Measurements from ENCODE around the gene NR3C1. TPM values are rescaled to one million over a fixed set of nuclear protein-coding genes. Genes with fewer than 3 reads are reported as not detected.

Gene NR3C1
- total RNA-seq, 1 donor from 2014 or later = 0.17 TPM

DNA sequence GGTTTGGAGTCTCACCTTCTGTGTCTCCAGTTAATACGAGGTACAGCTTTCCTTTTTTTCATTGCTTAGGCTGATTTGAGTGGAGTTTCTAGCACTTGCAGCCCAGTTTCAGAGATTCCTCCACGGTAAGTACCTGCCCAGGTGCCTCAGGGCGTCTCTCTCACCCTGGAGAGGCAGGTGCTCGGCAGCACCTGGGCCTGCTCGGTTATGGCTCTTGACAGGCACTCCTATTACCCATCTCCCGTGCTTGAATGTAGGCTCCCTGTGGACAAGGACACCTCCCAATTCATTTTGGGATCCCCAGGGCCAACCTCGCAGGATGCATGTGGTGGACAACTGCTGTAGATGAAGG is 144.3 kb downstream of the NR3C1 start:
- no peaks in the 10 kb centered on the region for H3K36me3 Mint-ChIP-seq
- H3K4me2 ChIP-seq = no peak overlapping the region
- H3K4me3 ChIP-seq = no peak overlapping the region
- H3K9ac ChIP-seq = no peak overlapping the region
- H3K4me1 ChIP-seq = no peaks in the 10 kb centered on the region
- H3K27ac ChIP-seq = no peak overlapping the region
- no peaks in the 10 kb centered on the region for H3K79me2 ChIP-seq (ENCODE audit: low read depth)
- no peak overlapping the region for H3K4me3 Mint-ChIP-seq
- no peaks in the 10 kb centered on the region for H3K36me3 ChIP-seq
- H3K27me3 ChIP-seq = no peaks in the 10 kb centered on the region
- no peaks in the 10 kb centered on the region for H3K9me3 Mint-ChIP-seq
- no peaks in the 10 kb centered on the region for H3K4me1 Mint-ChIP-seq
- DNase-seq (ENCODE audit: low spot score) = no peak
- H3K27me3 Mint-ChIP-seq (ENCODE audit: insufficient read depth, low read depth) = no peaks in the 10 kb centered on the region
- no peak overlapping the region for H2AFZ ChIP-seq (replicated peaks)
- H4K20me1 ChIP-seq (ENCODE audit: low read depth) = no peaks in the 10 kb centered on the region
- TF ChIP-seq CTCF (IDR thresholded peaks at IDR 0.05) (no peak), EZH2 (IDR thresholded peaks at IDR 0.05) (no peak), EZH2phosphoT487 (IDR thresholded peaks at IDR 0.05) (no peak)
- no peaks in the 10 kb centered on the region for H3F3A ChIP-seq (ENCODE audit: low read depth)
- H3K9me3 ChIP-seq (ENCODE audit: low read depth) = no peaks in the 10 kb centered on the region
- H3K27ac Mint-ChIP-seq = no peak overlapping the region

- H3K4me2 ChIP-seq = no peak overlapping the region
- H2AFZ ChIP-seq (replicated peaks) = no peak overlapping the region
- TF ChIP-seq CTCF (IDR thresholded peaks at IDR 0.05) = no peak
- TF ChIP-seq EZH2 (IDR thresholded peaks at IDR 0.05) = no peak
- TF ChIP-seq EZH2phosphoT487 (IDR thresholded peaks at IDR 0.05) = no peak
- no peak overlapping the region for H3K27ac ChIP-seq
- no peaks in the 10 kb centered on the region for H3K4me1 ChIP-seq
- no peaks in the 10 kb centered on the region for H4K20me1 ChIP-seq (ENCODE audit: low read depth)
- no peaks in the 10 kb centered on the region for H3F3A ChIP-seq (ENCODE audit: low read depth)
- H3K36me3 ChIP-seq = no peaks in the 10 kb centered on the region
- no peak for DNase-seq (ENCODE audit: low spot score)
- H3K9ac ChIP-seq = no peak overlapping the region
- Mint-ChIP-seq H3K27me3 (ENCODE audit: insufficient read depth, low read depth) (no peaks in the 10 kb centered on the region), H3K4me3 (no peak overlapping the region), H3K36me3 (no peaks in the 10 kb centered on the region), H3K4me1 (no peaks in the 10 kb centered on the region), H3K9me3 (no peaks in the 10 kb centered on the region), H3K27ac (no peak overlapping the region)
- no peak overlapping the region for H3K4me3 ChIP-seq
- no peaks in the 10 kb centered on the region for H3K79me2 ChIP-seq (ENCODE audit: low read depth)
- no peaks in the 10 kb centered on the region for H3K27me3 ChIP-seq
- no peaks in the 10 kb centered on the region for H3K9me3 ChIP-seq (ENCODE audit: low read depth)
These were observed 144.8 kb downstream of the NR3C1 start for GRCh38 chr5:143258559-143259253.

DNA sequence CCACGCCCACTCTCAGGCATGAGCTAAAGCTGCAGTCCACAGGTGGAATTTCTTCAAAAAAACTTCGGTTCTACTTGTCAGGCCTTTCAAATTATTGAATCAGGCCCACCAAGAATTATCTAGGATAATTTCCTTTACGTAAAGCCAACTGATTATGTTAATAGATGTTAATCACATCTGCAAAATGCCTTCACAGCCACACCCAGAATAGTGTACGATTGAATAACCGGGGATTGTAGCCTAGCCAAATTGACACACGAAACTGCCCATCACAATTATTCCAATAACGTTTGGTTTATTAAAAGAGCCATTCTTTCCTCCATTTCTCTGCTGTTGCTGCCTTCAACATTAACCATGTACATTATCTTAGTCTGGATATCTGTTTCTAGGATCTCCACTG is 148.7 kb downstream of the NR3C1 start:
- Mint-ChIP-seq H3K27ac (no peak overlapping the region), H3K36me3 (no peaks in the 10 kb centered on the region), H3K4me1 (no peaks in the 10 kb centered on the region), H3K9me3 (no peaks in the 10 kb centered on the region), H3K27me3 (ENCODE audit: insufficient read depth, low read depth) (peaks cover 2% of the 10 kb centered on the region), H3K4me3 (no peak overlapping the region)
- Histone ChIP-seq H3K4me2 (no peak overlapping the region), H3K9ac (no peak overlapping the region), H4K20me1 (ENCODE audit: low read depth) (no peaks in the 10 kb centered on the region), H3K4me1 (no peaks in the 10 kb centered on the region), H3K36me3 (no peaks in the 10 kb centered on the region), H2AFZ (replicated peaks) (no peak overlapping the region), H3F3A (ENCODE audit: low read depth) (no peaks in the 10 kb centered on the region), H3K27me3 (no peaks in the 10 kb centered on the region), H3K4me3 (no peak overlapping the region), H3K9me3 (ENCODE audit: low read depth) (no peaks in the 10 kb centered on the region), H3K79me2 (ENCODE audit: low read depth) (no peaks in the 10 kb centered on the region), H3K27ac (no peak overlapping the region)
- TF ChIP-seq CTCF (IDR thresholded peaks at IDR 0.05) (no peak), EZH2 (IDR thresholded peaks at IDR 0.05) (no peak), EZH2phosphoT487 (IDR thresholded peaks at IDR 0.05) (no peak)
- DNase-seq (ENCODE audit: low spot score) = no peak

All from neural progenitor cell (in vitro differentiated cells).